A549 (cell line): Measurements from ENCODE around the gene KCNE4.

ENCODE experiments used
- CHD2 ChIP-seq: fragments of 150-350 bp; IDR thresholded peaks from 2 replicates; pipeline ENCODE4 v1.6.1; 2014; ENCODE audit warnings: low read length; ENCODE audit not compliant: partially characterized antibody
- CTCF ChIP-seq: fragments of >200 bp; sonication (Bioruptor Twin); formaldehyde crosslinking; IDR thresholded peaks from 3 replicates; pipeline ENCODE4 v1.5.1; 2016
- POLR2A ChIP-seq: IDR thresholded peaks from 2 replicates; pipeline ENCODE4 v1.6.1; 2012; ENCODE audit warnings: mild to moderate bottlenecking, low read length
- RAD21 ChIP-seq, 2 experiments: fragments of >200 bp in 1 of 2; sonication (Bioruptor Twin) in 1 of 2; formaldehyde crosslinking in 1 of 2; IDR thresholded peaks in 1 of 2; conservative IDR thresholded peaks in 1 of 2; 2 replicates in 1 of 2; 3 replicates in 1 of 2; pipeline ENCODE4 v1.6.1; 2012 to 2018; ENCODE audit warnings: inconsistent platforms in 1 of 2
- RFX5 ChIP-seq: fragments of 450-650 bp; IDR thresholded peaks from 2 replicates; pipeline ENCODE4 v1.7.1; 2014; ENCODE audit warnings: antibody characterized with exemption, mild to moderate bottlenecking, moderate library complexity
- USF2 ChIP-seq: fragments of 450-650 bp; IDR thresholded peaks from 2 replicates; pipeline ENCODE4 v1.6.1; 2014; ENCODE audit warnings: antibody characterized with exemption

GRCh38 chr2:223097888-223098383 lies 45.9 kb downstream of the KCNE4 start:
- TF ChIP-seq POLR2A (no peak), USF2 (no peak), CTCF (no peak), RFX5 (no peak), RAD21 (conservative IDR thresholded peaks at IDR 0.05 in 1 of 2, IDR thresholded peaks at IDR 0.05 in 1 of 2) (no peak), CHD2 (no peak)
